EH (cell line): Measurements from ENCODE around the gene TAF3.

Experiments used
- DNase-seq: peaks from one replicate; pipeline ENCODE4 v3.0.0-alpha.2; 2015; ENCODE audit warnings: low read depth

Gene TAF3

DNA sequence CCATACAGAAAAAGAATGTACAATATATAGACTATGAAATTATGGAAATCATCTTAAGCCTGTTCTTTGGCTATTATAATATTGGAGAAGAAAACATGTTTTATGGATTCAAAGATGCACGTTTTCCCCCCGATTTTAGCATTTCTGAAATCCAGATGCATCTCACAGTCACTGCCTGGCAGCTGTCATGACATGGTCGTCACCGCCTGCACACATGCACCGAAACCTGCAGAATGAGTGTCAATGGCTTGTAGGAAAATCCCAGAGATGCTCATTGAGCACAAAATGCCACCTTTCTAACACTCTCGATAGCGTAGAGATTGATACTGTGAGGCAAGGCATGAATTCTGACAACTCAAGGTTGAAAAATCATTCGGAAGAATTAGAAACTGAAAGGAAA is 115.5 kb downstream of the TAF3 start:
- DNase-seq = no peak

DNA sequence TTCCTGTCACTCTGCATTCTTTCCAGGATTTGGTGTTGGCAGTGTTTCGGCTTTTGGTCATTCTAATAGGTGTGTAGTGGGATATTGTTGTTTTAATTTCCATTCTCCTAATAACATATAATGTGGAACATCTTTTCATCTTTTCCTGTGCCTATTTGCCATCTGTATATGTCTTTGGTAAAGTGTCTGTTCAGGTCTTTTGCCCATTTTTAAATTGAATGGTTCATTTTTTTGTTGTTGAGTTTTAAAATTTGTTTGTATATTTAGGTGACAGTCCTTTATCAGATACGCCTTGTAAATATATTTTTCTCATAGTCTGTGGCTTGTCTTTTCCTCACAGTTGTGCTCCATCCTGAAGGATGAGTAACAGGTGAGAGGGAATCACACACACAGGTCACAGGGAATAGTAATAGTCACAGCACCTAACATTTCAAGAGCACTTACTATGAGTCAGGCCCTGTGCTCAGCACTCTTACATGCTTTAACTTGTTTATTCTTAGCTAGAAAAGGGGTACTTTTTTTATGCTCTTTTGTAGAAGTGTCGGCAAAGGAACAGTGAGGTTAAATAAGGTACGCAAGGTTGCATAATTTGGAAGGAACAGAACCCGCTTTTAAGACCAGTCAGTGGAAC is 119.1 kb downstream of the TAF3 start:
- DNase-seq = no peak

GRCh38 chr10:7941576-7941975 is 123.3 kb downstream of the TAF3 start:
- DNase-seq = no peak

- DNase-seq = no peak
Measured at GRCh38 chr10:7942316-7942715, 124.0 kb downstream of the TAF3 start.

DNA sequence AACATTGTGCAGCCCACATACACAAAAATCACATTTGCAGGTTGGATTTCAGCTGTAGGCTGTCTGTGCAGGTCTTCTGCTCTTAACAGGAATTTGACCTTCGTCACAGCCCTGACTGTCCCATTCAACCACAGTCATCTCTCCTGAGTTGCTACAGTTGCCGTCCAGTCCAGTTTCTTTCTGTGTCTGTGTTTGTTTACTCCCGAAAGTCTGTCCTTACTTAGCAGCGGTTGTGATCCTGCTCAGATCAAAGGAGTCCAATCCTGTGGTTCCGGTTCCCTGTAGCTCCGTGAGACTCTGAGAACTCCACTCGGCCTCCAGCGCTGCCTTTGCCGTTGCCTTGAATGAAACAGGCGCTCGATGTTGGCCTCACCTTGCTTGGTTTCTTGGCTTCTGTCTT is 124.6 kb downstream of the TAF3 start:
- no peak for DNase-seq

- DNase-seq = no peak
Measured at GRCh38 chr10:7944215-7944480, 125.8 kb downstream of the TAF3 start.

GRCh38 chr10:7944537-7944936 is 126.2 kb downstream of the TAF3 start:
- DNase-seq = no peak

DNA sequence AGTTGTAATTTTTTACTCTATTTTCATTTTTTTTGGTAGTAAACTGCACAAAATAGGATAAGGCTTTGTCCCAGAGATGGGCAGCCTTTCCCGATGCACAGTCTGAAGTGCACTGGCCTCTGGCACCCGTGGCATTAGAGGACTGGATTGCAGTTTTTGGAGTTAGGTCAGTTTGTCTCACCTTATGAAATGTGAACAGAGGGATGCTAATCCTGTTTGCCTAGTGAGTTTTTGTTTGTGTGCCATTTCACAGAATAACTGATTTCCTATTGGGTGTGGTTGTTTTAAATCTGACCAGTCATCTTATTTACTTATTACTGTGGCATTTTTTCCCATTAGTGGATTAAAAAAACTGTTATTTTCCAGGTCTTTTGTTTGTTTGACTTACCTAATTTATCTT is 126.7 kb downstream of the TAF3 start:
- DNase-seq = no peak

DNA sequence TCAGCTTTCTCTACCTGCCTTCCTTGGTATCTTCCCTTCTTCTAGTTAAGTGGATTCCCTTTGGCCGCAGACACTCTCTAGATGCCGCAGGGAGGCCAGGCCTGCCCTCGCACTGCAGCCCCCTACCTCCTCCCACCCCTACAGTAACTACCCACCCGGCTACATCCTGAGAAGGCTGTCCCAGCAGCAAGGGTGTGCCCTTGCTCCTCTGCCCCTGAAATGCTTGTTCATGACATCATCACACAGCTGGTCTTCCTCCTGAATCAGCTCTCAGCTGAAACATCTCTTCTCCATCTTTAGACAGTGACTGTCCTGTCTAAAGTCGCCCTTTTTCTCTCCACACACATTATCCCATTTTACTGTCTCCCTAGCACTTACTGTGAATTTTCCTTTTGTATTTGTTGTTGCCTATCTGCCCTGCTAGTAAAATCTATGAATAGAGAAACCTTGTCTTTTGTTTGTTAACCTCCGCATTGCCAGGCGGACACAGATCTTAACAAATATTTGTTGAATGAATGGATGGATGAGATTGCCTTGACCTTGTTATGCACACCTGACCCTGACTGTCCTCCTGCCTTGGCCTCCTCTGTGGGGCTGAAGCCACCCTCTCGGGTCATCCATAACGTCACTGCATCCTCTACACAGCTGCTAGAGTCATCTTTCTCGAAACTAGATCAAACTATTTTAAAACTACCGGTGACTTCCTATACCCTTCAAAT is 127.3 kb downstream of the TAF3 start:
- DNase-seq = peak; percentile 66

DNA sequence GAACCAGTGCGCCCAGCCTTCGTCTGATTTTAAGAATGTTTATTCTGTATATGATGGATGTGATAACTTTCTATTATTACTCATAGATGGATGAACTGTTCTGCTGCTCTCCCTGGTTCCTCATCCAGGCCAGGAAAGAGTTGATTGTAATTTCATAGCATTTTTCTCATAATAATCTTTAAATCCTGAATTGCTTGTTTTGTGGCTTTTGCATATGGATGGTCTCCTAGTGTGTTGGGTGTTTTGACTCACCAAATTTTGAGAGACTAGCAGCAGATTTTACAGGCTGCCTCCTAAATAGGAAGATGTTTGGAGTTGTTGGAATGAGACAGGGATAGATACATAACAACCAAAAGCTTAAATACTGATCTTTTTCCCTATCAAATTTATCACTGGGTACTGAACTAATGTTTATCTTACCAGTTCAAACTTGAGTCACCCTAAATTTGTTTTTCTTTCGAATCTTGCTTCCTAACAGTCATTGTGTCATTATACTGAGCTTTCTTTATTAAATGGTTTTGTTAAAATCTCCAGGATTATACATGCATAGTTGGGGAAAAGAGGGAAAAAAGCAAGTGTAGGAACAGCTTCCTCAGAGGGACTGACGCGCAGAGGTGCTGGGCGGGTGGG is 130.2 kb downstream of the TAF3 start:
- DNase-seq = peak; percentile 80

DNA sequence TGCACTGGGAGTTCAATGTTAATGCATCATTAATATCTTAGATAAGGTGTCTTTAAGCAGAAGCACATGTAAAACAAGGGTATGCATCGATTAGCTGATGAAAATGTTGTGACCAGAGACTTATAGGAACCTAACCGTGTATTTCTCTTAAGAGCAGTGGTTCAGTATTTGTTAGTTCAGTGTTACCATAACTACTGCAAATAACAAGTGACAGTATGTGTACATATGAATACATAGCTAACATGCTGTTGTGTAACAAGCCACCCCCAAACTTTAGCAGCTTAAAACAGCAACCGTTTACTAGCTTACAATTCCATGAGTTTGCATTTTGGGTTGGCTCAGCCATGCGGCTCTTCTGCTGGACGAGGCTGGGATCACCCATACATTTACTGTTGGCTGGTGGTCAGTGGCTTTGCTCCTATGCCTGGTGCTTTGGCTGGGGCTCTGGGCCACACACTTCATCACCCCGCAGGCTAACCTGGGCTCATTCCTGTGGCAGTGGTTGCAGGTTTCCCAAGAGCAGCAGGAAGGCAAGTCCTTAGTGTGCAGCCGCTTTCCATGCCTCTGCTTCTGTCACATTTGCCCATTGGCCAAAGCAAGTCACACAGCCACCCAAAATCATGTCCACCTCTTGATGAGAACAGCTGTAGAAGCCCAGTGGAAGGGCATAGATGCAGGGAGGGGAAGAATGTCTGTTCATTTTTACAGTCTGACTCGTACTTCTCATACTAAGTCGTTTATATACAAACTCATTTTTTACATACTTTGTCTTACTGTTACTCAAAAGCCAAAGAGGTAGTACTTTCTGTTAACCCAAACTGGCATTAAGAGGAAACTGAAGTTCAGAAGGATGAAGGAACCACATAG is 132.9 kb downstream of the TAF3 start:
- peak; percentile 82 for DNase-seq

- DNase-seq = no peak
Measured at GRCh38 chr10:7952266-7952665, 134.0 kb downstream of the TAF3 start.

- no peak for DNase-seq
Measured at GRCh38 chr10:7953447-7953846, 135.1 kb downstream of the TAF3 start.

DNA sequence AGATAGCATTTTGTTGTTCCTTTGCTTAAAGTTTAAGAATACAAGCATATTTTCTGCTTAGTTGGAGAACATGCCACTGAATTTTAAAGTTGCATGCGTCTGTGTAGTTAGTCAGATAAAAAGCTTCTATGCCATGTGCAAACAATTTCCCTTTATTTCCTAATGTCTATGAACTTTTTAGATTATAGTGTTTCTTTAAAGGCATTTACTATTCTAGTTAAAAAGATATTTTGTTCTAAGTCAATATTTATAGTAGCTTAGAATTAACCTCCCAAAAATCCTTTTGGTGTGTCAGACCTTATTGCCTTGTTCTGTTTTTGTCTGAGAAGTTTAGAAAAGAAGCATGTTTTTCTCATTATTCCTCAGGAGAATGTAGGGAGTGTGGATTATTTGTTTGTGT is 137.1 kb downstream of the TAF3 start:
- DNase-seq = peak; percentile 58

- peak; percentile 89 for DNase-seq
Measured at GRCh38 chr10:7956508-7956907, 138.2 kb downstream of the TAF3 start.

DNA sequence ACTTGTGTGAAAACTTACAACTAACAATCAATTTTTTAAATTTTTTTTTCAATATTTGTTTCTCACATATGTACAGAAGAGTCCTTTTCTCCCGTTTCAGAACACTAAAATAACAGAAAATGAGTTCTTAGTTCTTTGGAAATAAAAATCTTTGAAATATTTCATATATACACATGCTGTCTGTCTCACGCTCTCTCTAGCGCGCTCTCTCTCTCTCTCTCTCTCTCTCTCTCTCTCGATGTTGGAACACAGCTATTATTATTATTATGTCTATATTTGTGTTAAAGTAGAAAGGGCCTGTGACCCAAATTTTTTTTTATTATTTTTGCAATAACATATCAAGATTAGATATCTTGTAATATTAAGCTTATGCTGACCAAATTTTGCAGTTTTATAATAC is 139.3 kb downstream of the TAF3 start:
- DNase-seq = no peak

GRCh38 chr10:7958442-7958841 is 140.1 kb downstream of the TAF3 start:
- DNase-seq = no peak

DNA sequence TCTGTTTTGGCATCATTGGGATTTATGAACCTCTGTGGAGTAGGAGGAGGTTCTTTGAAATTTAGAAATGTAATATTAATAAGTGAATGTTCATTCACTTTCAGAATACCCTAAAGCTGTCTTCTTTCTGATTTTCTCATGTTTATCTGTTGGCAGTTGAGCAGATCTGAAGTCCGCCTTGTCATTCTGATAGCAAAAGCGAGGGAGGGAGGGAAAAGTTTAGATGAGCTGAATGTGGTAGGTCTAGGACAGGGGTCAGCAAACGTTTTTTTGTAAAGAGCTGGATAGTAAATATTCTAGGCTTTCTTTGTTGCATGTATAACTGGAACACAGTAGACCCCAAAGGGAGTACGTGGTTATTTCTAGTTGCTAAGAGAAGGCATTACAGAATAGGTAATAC is 141.8 kb downstream of the TAF3 start:
- no peak for DNase-seq

GRCh38 chr10:7962592-7962991 is 144.3 kb downstream of the TAF3 start:
- DNase-seq = no peak

- no peak for DNase-seq
Measured at GRCh38 chr10:7965457-7965856, 147.2 kb downstream of the TAF3 start.

- no peak for DNase-seq
Measured at GRCh38 chr10:7967035-7967434, 148.7 kb downstream of the TAF3 start.

DNA sequence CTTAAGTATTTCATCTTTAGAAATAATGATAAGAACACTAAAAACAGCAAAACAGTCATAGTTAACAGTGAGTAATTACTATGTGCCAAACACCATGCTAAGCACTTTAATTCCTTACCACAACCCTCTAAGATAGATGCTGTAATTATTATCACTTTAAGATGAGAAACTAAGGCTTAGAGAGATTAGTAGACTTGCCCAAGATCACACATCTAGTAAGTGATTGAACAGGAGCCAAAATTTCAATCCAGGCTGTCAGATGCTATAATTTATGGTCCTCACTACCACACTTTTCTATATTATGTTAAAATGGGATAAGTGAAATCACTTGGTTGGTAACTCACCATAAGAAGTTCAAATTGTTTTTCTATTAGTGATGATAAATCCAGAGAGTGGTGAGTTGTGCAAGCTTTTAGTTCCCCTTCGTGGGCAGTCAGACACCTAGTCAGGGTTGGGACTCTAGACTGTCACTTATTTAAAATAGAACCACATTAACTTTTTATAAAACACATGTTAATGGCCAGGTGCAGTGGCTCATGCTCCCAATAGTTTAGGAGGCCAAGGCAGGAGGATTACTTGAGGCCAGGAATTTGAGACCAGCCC is 150.3 kb downstream of the TAF3 start:
- no peak for DNase-seq
